WERI-Rb-1 (cell line): Measurements from ENCODE around the gene SLC22A16.

Experiments
- DNase-seq: peaks from one replicate; pipeline ENCODE4 v3.0.0-alpha.2; 2020
- H3K27ac ChIP-seq: fragments of 250-450 bp; sonication (Bioruptor Pico); 2 replicates; pipeline ENCODE4 v1.5.1; 2020; ENCODE audit warnings: mild to moderate bottlenecking, moderate library complexity
- H3K27me3 ChIP-seq: fragments of 250-450 bp; sonication (Bioruptor Pico); 2 replicates; pipeline ENCODE4 v1.5.1; 2021; ENCODE audit warnings: mild to moderate bottlenecking, low read depth, moderate library complexity; ENCODE audit not compliant: insufficient read depth, severe bottlenecking
- H3K36me3 ChIP-seq: fragments of 250-450 bp; sonication (Bioruptor Pico); 2 replicates; pipeline ENCODE4 v1.5.1; 2020; ENCODE audit warnings: mild to moderate bottlenecking, moderate library complexity
- H3K4me3 ChIP-seq: 2 replicates; pipeline ENCODE4 v1.5.1; 2011; ENCODE audit warnings: low read depth, mild to moderate bottlenecking, control low read depth, low read length
- H3K9me3 ChIP-seq: fragments of 250-450 bp; sonication (Bioruptor Pico); 2 replicates; pipeline ENCODE4 v1.5.1; 2021; ENCODE audit warnings: mild to moderate bottlenecking, moderate library complexity; ENCODE audit not compliant: severe bottlenecking
- CTCF ChIP-seq: IDR thresholded peaks from 2 replicates; pipeline ENCODE4 v1.5.1; 2011; ENCODE audit warnings: low read depth, mild to moderate bottlenecking, control low read depth, inconsistent platforms, low read length

SLC22A16 gene

GRCh38 chr6:110408901-110409300, 67.5 kb downstream of the SLC22A16 start:
- no peak for DNase-seq
- Histone ChIP-seq H3K4me3 (no peak overlapping the region), H3K27me3 (no peaks in the 10 kb centered on the region), H3K27ac (no peak overlapping the region), H3K9me3 (no peaks in the 10 kb centered on the region), H3K36me3 (no peaks in the 10 kb centered on the region)
- peak; percentile 44 for TF ChIP-seq CTCF

- H3K27ac ChIP-seq = no peak overlapping the region
- no peak for DNase-seq
- H3K9me3 ChIP-seq = no peaks in the 10 kb centered on the region
- no peak for TF ChIP-seq CTCF
- H3K36me3 ChIP-seq = no peaks in the 10 kb centered on the region
- H3K4me3 ChIP-seq = no peak overlapping the region
- no peaks in the 10 kb centered on the region for H3K27me3 ChIP-seq
Observed at GRCh38 chr6:110404607-110405006, 71.8 kb downstream of the SLC22A16 start.

GRCh38 chr6:110401585-110402176, 74.7 kb downstream of the SLC22A16 start:
- no peak overlapping the region for H3K27ac ChIP-seq
- no peak for TF ChIP-seq CTCF
- no peak for DNase-seq
- no peaks in the 10 kb centered on the region for H3K9me3 ChIP-seq
- H3K4me3 ChIP-seq = no peak overlapping the region
- no peaks in the 10 kb centered on the region for H3K27me3 ChIP-seq
- no peaks in the 10 kb centered on the region for H3K36me3 ChIP-seq

- TF ChIP-seq CTCF = no peak
- H3K36me3 ChIP-seq = no peaks in the 10 kb centered on the region
- no peak for DNase-seq
Observed at GRCh38 chr6:110400208-110400607, 76.2 kb downstream of the SLC22A16 start.

GRCh38 chr6:110399219-110400071, 77.0 kb downstream of the SLC22A16 start:
- no peak for TF ChIP-seq CTCF
- Histone ChIP-seq H3K4me3 (no peak overlapping the region), H3K27me3 (no peaks in the 10 kb centered on the region), H3K27ac (no peak overlapping the region), H3K9me3 (no peaks in the 10 kb centered on the region), H3K36me3 (no peaks in the 10 kb centered on the region)
- no peak for DNase-seq

More at GRCh38 chr6:110400208-110400607, 76.2 kb downstream of the SLC22A16 start:
- Histone ChIP-seq H3K27me3 (no peaks in the 10 kb centered on the region), H3K4me3 (no peak overlapping the region), H3K9me3 (no peaks in the 10 kb centered on the region), H3K27ac (no peak overlapping the region)
